ENCODE data around the gene CCDC88C.
A peak's percentile ranks its signal among the peaks of the same experiment; 100 is the strongest.

CCDC88C gene

GRCh38 chr14:91378930-91379578 lies 38.6 kb downstream of the CCDC88C start:
- DNase-seq (ENCODE audit: low read depth in 2 of 2), result no peak

GRCh38 chr14:91377700-91378652 lies 39.6 kb downstream of the CCDC88C start:
- peak in 1 of 2 experiments; percentile 41 for DNase-seq (ENCODE audit: low read depth in 2 of 2)

- DNase-seq (ENCODE audit: low read depth in 2 of 2), result no peak
Measured at GRCh38 chr14:91376547-91377477, 40.8 kb downstream of the CCDC88C start.

GRCh38 chr14:91375720-91376452 lies 41.7 kb downstream of the CCDC88C start:
- DNase-seq (ENCODE audit: low read depth in 2 of 2), result no peak

GRCh38 chr14:91374879-91375702 lies 42.5 kb downstream of the CCDC88C start:
- DNase-seq (ENCODE audit: low read depth in 2 of 2), result no peak

- no peak for DNase-seq (ENCODE audit: low read depth in 2 of 2)
Measured at GRCh38 chr14:91374287-91374878, 43.2 kb downstream of the CCDC88C start.

GRCh38 chr14:91373591-91374254 lies 43.9 kb downstream of the CCDC88C start:
- peak in 1 of 2 experiments; percentile 45 for DNase-seq (ENCODE audit: low read depth in 2 of 2)

- DNase-seq (ENCODE audit: low read depth in 2 of 2), result no peak
Measured at GRCh38 chr14:91372671-91373495, 44.7 kb downstream of the CCDC88C start.

GRCh38 chr14:91371990-91372375 lies 45.6 kb downstream of the CCDC88C start:
- no peak for DNase-seq (ENCODE audit: low read depth in 2 of 2)

- no peak for DNase-seq (ENCODE audit: low read depth in 2 of 2)
Measured at GRCh38 chr14:91371011-91371989, 46.3 kb downstream of the CCDC88C start.

GRCh38 chr14:91369628-91370445 lies 47.8 kb downstream of the CCDC88C start:
- DNase-seq (ENCODE audit: low read depth in 2 of 2), result no peak

GRCh38 chr14:91368776-91369416 lies 48.7 kb downstream of the CCDC88C start:
- no peak for DNase-seq (ENCODE audit: low read depth in 2 of 2)

- DNase-seq (ENCODE audit: low read depth in 2 of 2), result no peak
Measured at GRCh38 chr14:91367173-91368171, 50.1 kb downstream of the CCDC88C start.

- no peak for DNase-seq (ENCODE audit: low read depth in 2 of 2)
Measured at GRCh38 chr14:91366749-91367148, 50.9 kb downstream of the CCDC88C start.

GRCh38 chr14:91365552-91365951 lies 52.1 kb downstream of the CCDC88C start:
- no peak for DNase-seq (ENCODE audit: low read depth in 2 of 2)
